Liver (tissue), 9 donors: ENCODE results near the gene NECTIN4. TPM values are rescaled to one million over a fixed set of nuclear protein-coding genes. Genes with fewer than 3 reads are reported as not detected.

Experiments
- DNase-seq: peaks from one replicate; pipeline ENCODE4 v3.0.0-alpha.2; 2017; ENCODE audit warnings: low spot score
- H3K27ac ChIP-seq, 2 donors: one replicate each; pipeline ENCODE4 v1.7.0; 2013; ENCODE audit warnings: inconsistent platforms in 2 of 2, low read length in 2 of 2, control low read depth in 1 of 2, low read depth in 1 of 2, mild to moderate bottlenecking in 1 of 2
- H3K27me3 ChIP-seq, 4 donors: one replicate each; pipeline versions ENCODE4 v1.6.1 to v1.7.0; 2013; ENCODE audit warnings: low read length in 3 of 4, inconsistent platforms in 1 of 4, mild to moderate bottlenecking in 1 of 4, moderate library complexity in 1 of 4; ENCODE audit not compliant: control insufficient read depth in 4 of 4, insufficient read depth in 4 of 4
- H3K36me3 ChIP-seq, 4 donors: one replicate each; pipeline versions ENCODE4 v1.6.1 to v1.7.0; 2013; ENCODE audit warnings: low read length in 3 of 4, mild to moderate bottlenecking in 3 of 4, low read depth in 1 of 4, moderate library complexity in 1 of 4; ENCODE audit not compliant: control insufficient read depth in 4 of 4, insufficient read depth in 3 of 4
- H3K4me1 ChIP-seq, 4 donors: one replicate each; pipeline versions ENCODE4 v1.6.1 to v1.7.0; 2013; ENCODE audit warnings: low read length in 3 of 4, mild to moderate bottlenecking in 3 of 4, moderate library complexity in 1 of 4; ENCODE audit not compliant: control insufficient read depth in 4 of 4, insufficient read depth in 4 of 4
- H3K4me3 ChIP-seq, 3 donors: one replicate each; pipeline versions ENCODE4 v1.6.1 to v1.7.0; 2013; ENCODE audit warnings: low read length in 3 of 3, control low read depth in 1 of 3, low read depth in 1 of 3, mild to moderate bottlenecking in 1 of 3
- H3K9ac ChIP-seq, 2 donors: one replicate each; pipeline ENCODE4 v1.7.0; 2013; ENCODE audit warnings: low read length in 2 of 2, mild to moderate bottlenecking in 2 of 2, moderate library complexity in 2 of 2, control low read depth in 1 of 2, low read depth in 1 of 2
- H3K9me3 ChIP-seq, 4 donors: one replicate each; pipeline versions ENCODE4 v1.6.1 to v1.7.0; 2013; ENCODE audit warnings: low read length in 3 of 4; ENCODE audit not compliant: control insufficient read depth in 4 of 4
- EGR1 ChIP-seq, 2 donors: IDR thresholded peaks; 2 replicates each; pipeline ENCODE4 v1.6.1; 2016 to 2018; ENCODE audit warnings: antibody characterized with exemption in 2 of 2, low read depth in 2 of 2
- FOXA1 ChIP-seq: IDR thresholded peaks from 2 replicates; pipeline ENCODE4 v1.6.1; 2016; ENCODE audit warnings: antibody characterized with exemption
- FOXA2 ChIP-seq: IDR thresholded peaks from 2 replicates; pipeline ENCODE4 v1.6.1; 2016; ENCODE audit warnings: antibody characterized with exemption
- HNF4A ChIP-seq, 2 donors: conservative IDR thresholded peaks; 2 replicates each; pipeline ENCODE4 v1.6.1; 2016; ENCODE audit warnings: antibody characterized with exemption in 2 of 2, mild to moderate bottlenecking in 2 of 2
- JUND ChIP-seq, 2 donors: IDR thresholded peaks; 2 replicates each; pipeline ENCODE4 v1.6.1; 2016; ENCODE audit warnings: antibody characterized with exemption in 2 of 2
- RXRA ChIP-seq, 2 donors: IDR thresholded peaks; 2 replicates each; pipeline ENCODE4 v1.6.1; 2017 to 2018; ENCODE audit warnings: antibody characterized with exemption in 2 of 2, mild to moderate bottlenecking in 1 of 2
- SP1 ChIP-seq: IDR thresholded peaks from 2 replicates; pipeline ENCODE4 v1.6.1; 2018; ENCODE audit warnings: antibody characterized with exemption, mild to moderate bottlenecking
- TAF1 ChIP-seq: conservative IDR thresholded peaks from 2 replicates; pipeline ENCODE4 v1.6.1; 2016; ENCODE audit warnings: antibody characterized with exemption, mild to moderate bottlenecking
- YY1 ChIP-seq: IDR thresholded peaks from 2 replicates; pipeline ENCODE4 v1.6.1; 2016; ENCODE audit warnings: antibody characterized with exemption, mild to moderate bottlenecking
- WGBS: extraction: QIAGEN DNeasy Blood & Tissue Kit; methylation state at CpG from one replicate; pipeline ENCODE4 v1.1.7; 2013; 5-methylcytosine and 5-hydroxymethylcytosine counted together
- polyA plus RNA-seq, 2 donors: library from polyadenylated mRNA; stranded (reverse) in 1 of 2; unstranded in 1 of 2; fragments of 200-250 nt in 1 of 2; fragments of >200 nt in 1 of 2; fragmentation: Nextera tagmentation in 1 of 2; extraction: Ambion mirVana in 1 of 2; gene quantifications; one replicate each; pipeline versions ENCODE4 v1.2.1 to v1.2.3, GENCODE V29; 2013 to 2015
- total RNA-seq, 2 donors: library from RNA; depleted of rRNA; stranded (reverse); fragments of >200 nt; gene quantifications; one replicate each; pipeline ENCODE4 v1.2.3, GENCODE V29; 2014
- TF ChIP-seq, protein P1 (sequence below): IDR thresholded peaks from 2 replicates; pipeline ENCODE4 v1.6.1; 2016; ENCODE audit warnings: antibody characterized with exemption
- TF ChIP-seq, protein P2 (sequence below): IDR thresholded peaks from 2 replicates; pipeline ENCODE4 v1.6.1; 2016; ENCODE audit warnings: antibody characterized with exemption
- TF ChIP-seq, protein P3 (sequence below): IDR thresholded peaks from 2 replicates; pipeline ENCODE4 v1.6.1; 2016; ENCODE audit warnings: antibody characterized with exemption, mild to moderate bottlenecking
- TF ChIP-seq, protein P4 (sequence below): IDR thresholded peaks from 2 replicates; pipeline ENCODE4 v1.6.1; 2016; ENCODE audit warnings: antibody characterized with exemption
- donor health status: healthy.
- donor health status: healthy.
- donor health status: healthy.
- donor health status: healthy.
- donor health status: healthy.

Gene NECTIN4
- total and polyA plus RNA-seq, 4 donors = 0.01 TPM; not detected in 3

DNA sequence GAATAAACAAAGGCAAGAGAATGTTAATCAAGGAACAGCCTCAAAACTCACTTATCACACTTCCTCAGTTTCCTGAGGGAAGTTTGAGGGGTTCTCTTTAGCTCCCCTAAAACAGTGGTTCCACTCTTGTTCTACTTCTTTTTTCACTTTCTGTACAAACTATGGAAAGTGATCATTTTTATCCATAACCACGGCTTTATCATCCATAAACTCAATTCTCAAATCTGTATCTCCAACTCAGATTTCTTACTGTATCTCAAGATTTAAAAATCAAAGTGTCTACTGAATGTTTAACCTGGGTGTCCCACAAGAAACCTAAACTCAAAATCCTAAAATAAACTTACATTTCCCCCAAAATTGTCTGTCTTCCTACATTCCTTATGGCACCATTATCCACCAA is 24.6 kb upstream of the NECTIN4 start:
- Histone ChIP-seq H3K27ac (no peak overlapping the region), H3K4me3 (no peak overlapping the region), H3K27me3 (no peaks in the 10 kb centered on the region), H3K36me3 (peaks cover 0 to 2% (median 0%) of the 10 kb centered on the region in 4 donors), H3K9ac (no peak overlapping the region), H3K4me1 (peaks cover 12 to 35% (median 27%) of the 10 kb centered on the region in 4 donors), H3K9me3 (no peaks in the 10 kb centered on the region)
- TF ChIP-seq RXRA (IDR thresholded peaks at IDR 0.05) = no peak
- TF ChIP-seq JUND (IDR thresholded peaks at IDR 0.05) = no peak
- TF ChIP-seq, protein P1, sequence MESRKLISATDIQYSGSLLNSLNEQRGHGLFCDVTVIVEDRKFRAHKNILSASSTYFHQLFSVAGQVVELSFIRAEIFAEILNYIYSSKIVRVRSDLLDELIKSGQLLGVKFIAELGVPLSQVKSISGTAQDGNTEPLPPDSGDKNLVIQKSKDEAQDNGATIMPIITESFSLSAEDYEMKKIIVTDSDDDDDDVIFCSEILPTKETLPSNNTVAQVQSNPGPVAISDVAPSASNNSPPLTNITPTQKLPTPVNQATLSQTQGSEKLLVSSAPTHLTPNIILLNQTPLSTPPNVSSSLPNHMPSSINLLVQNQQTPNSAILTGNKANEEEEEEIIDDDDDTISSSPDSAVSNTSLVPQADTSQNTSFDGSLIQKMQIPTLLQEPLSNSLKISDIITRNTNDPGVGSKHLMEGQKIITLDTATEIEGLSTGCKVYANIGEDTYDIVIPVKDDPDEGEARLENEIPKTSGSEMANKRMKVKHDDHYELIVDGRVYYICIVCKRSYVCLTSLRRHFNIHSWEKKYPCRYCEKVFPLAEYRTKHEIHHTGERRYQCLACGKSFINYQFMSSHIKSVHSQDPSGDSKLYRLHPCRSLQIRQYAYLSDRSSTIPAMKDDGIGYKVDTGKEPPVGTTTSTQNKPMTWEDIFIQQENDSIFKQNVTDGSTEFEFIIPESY = no peak
- TF ChIP-seq, protein P2, sequence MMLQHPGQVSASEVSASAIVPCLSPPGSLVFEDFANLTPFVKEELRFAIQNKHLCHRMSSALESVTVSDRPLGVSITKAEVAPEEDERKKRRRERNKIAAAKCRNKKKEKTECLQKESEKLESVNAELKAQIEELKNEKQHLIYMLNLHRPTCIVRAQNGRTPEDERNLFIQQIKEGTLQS = no peak
- no peak for TF ChIP-seq YY1
- TF ChIP-seq FOXA2 = no peak
- no peak for TF ChIP-seq FOXA1
- TF ChIP-seq, protein P3, sequence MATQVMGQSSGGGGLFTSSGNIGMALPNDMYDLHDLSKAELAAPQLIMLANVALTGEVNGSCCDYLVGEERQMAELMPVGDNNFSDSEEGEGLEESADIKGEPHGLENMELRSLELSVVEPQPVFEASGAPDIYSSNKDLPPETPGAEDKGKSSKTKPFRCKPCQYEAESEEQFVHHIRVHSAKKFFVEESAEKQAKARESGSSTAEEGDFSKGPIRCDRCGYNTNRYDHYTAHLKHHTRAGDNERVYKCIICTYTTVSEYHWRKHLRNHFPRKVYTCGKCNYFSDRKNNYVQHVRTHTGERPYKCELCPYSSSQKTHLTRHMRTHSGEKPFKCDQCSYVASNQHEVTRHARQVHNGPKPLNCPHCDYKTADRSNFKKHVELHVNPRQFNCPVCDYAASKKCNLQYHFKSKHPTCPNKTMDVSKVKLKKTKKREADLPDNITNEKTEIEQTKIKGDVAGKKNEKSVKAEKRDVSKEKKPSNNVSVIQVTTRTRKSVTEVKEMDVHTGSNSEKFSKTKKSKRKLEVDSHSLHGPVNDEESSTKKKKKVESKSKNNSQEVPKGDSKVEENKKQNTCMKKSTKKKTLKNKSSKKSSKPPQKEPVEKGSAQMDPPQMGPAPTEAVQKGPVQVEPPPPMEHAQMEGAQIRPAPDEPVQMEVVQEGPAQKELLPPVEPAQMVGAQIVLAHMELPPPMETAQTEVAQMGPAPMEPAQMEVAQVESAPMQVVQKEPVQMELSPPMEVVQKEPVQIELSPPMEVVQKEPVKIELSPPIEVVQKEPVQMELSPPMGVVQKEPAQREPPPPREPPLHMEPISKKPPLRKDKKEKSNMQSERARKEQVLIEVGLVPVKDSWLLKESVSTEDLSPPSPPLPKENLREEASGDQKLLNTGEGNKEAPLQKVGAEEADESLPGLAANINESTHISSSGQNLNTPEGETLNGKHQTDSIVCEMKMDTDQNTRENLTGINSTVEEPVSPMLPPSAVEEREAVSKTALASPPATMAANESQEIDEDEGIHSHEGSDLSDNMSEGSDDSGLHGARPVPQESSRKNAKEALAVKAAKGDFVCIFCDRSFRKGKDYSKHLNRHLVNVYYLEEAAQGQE = no peak
- no peak for TF ChIP-seq SP1
- no peak for TF ChIP-seq EGR1 (IDR thresholded peaks at IDR 0.05; ENCODE audit: low read depth in 2 of 2)
- TF ChIP-seq, protein P4, sequence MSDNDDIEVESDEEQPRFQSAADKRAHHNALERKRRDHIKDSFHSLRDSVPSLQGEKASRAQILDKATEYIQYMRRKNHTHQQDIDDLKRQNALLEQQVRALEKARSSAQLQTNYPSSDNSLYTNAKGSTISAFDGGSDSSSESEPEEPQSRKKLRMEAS = no peak
- no peak for TF ChIP-seq HNF4A (conservative IDR thresholded peaks at IDR 0.05)
- DNase-seq = no peak
- WGBS = 86% methylated on average over 1 of the region's 1 CpG

DNA sequence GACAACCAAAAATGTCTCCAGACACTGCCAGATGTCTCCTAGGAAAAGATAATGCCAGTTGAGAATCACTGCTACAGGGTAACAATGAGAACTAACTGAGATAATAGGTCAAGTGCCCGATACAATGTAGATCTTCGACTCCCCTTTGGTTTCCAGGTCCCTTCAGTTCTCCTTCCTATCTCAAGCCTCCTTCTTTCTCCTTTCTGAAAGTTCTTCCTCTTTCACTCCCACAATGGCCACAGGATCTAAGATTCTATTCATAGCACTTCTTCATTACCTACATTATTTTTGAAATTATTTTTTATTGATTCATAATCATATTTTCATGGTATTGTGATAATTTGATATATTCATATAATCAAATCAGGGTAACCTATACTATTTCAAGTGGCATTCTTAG is 22.2 kb upstream of the NECTIN4 start:
- no peaks in the 10 kb centered on the region for H3K27me3 ChIP-seq
- H3K27ac ChIP-seq = no peak overlapping the region
- no peak for DNase-seq
- peaks cover 0 to 2% (median 0%) of the 10 kb centered on the region in 4 donors for H3K36me3 ChIP-seq
- WGBS = 83% methylated on average over 2 of the region's 2 CpGs
- peaks cover 7 to 19% (median 16%) of the 10 kb centered on the region in 4 donors for H3K4me1 ChIP-seq
- no peak for TF ChIP-seq YY1
- TF ChIP-seq TAF1 = no peak
- TF ChIP-seq, protein P4 = no peak
- H3K9ac ChIP-seq = no peak overlapping the region
- H3K4me3 ChIP-seq = no peak overlapping the region
- H3K9me3 ChIP-seq = no peaks in the 10 kb centered on the region
